Fibroblast of villous mesenchyme (primary cell): ENCODE measurements around the gene COL17A1. TPM values are rescaled to one million over a fixed set of nuclear protein-coding genes. Genes with fewer than 3 reads are reported as not detected.

Experiments used
- DNase-seq: peaks from one replicate; pipeline ENCODE4 v3.0.0-alpha.2; 2010; ENCODE audit warnings: low read depth
- H3K4me3 ChIP-seq: 2 replicates; pipeline ENCODE4 v1.5.1; 2011; ENCODE audit warnings: low read depth, mild to moderate bottlenecking, low read length
- CTCF ChIP-seq: IDR thresholded peaks from 2 replicates; pipeline ENCODE4 v1.5.1; 2012; ENCODE audit warnings: low read depth, mild to moderate bottlenecking, low read length; ENCODE audit not compliant: insufficient read depth
- total RNA-seq: library from RNA; depleted of rRNA; stranded (reverse); fragments of >200 nt; gene quantifications from 2 replicates; pipeline ENCODE4 v1.2.3, GENCODE V29; 2012

Gene COL17A1
- total RNA-seq, 1 donor = not detected

- H3K4me3 ChIP-seq = no peak overlapping the region
- no peak for DNase-seq
- no peak for TF ChIP-seq CTCF
These were observed 45.3 kb downstream of the COL17A1 start for GRCh38 chr10:104040382-104040781.

GRCh38 chr10:104038958-104039752 is 46.5 kb downstream of the COL17A1 start:
- TF ChIP-seq CTCF = no peak
- H3K4me3 ChIP-seq = no peak overlapping the region
- DNase-seq = no peak

GRCh38 chr10:104038537-104038936 is 47.1 kb downstream of the COL17A1 start:
- no peak overlapping the region for H3K4me3 ChIP-seq
- no peak for TF ChIP-seq CTCF
- no peak for DNase-seq

GRCh38 chr10:104037261-104037951 is 48.3 kb downstream of the COL17A1 start:
- no peak for DNase-seq
- no peak for TF ChIP-seq CTCF
- H3K4me3 ChIP-seq = no peak overlapping the region

- no peak for TF ChIP-seq CTCF
- no peak overlapping the region for H3K4me3 ChIP-seq
These were observed 49.0 kb downstream of the COL17A1 start for GRCh38 chr10:104036518-104037260.

GRCh38 chr10:104036069-104036384 is 49.7 kb downstream of the COL17A1 start:
- no peak for DNase-seq
- no peak for TF ChIP-seq CTCF
- H3K4me3 ChIP-seq = no peak overlapping the region

More at GRCh38 chr10:104036518-104037260, 49.0 kb downstream of the COL17A1 start:
- DNase-seq = no peak
